K562 (cell line): ENCODE results near the gene CAPN14. TPM values are rescaled to one million over a fixed set of nuclear protein-coding genes. Genes with fewer than 3 reads are reported as not detected.

Source experiments
- ATAC-seq: fragments of 200-7000 bp; cut with Tn5 transposase; 3 replicates; pipeline ENCODE4 v1.9.1; 2020; ENCODE audit warnings: moderate library complexity
- BruUV-seq: library from RNA; stranded (reverse); fragments of 400-500 nt; replicated peaks from 2 replicates; lab custom pipeline; 2021; lab: Mats Ljungman, UMichigan
- CTCF ChIA-PET: fragments of 300-600 bp; formaldehyde crosslinking; extraction: SDS; loops from one replicate; lab custom pipeline; 2021; ENCODE audit warnings: low intra/inter-chr PET ratio; lab: Yijun Ruan, JAX
- POLR2A ChIA-PET: fragments of 300-600, 350-650 bp; sonication (Branson Sonifier 250); formaldehyde crosslinking; extraction: SDS; loops from one replicate; lab custom pipeline; 2021; ENCODE audit warnings: antibody characterized with exemption, inconsistent platforms; lab: Yijun Ruan, JAX
- DNase-seq, 4 experiments: peaks; one replicate each; pipeline versions ENCODE4 v3.0.0 to v3.0.0-alpha.2; 2011 to 2018; ENCODE audit warnings: low spot score in 3 of 4, mixed read lengths in 3 of 4; ENCODE audit errors: extremely low read depth in 1 of 4
- FAIRE-seq: peaks from 2 replicates; lab custom pipeline; 2011; peaks lifted over from hg19 to GRCh38; lab: Jason Lieb, UNC
- H2AFZ ChIP-seq: 2 replicates; pipeline ENCODE4 v1.6.0; 2011; ENCODE audit warnings: low read depth, low read length, control low read depth, inconsistent platforms
- H3K27ac ChIP-seq: fragments of 200-600 bp; 3 replicates; pipeline ENCODE4 v1.8.0; 2011; ENCODE audit warnings: low read depth, mild to moderate bottlenecking, control low read depth, inconsistent platforms, low read length, moderate library complexity, mixed read lengths; ENCODE audit errors: extremely low read depth
- H3K27me3 ChIP-seq, 2 experiments: fragments of 300-600 bp in 1 of 2; 2 replicates in 1 of 2; 3 replicates in 1 of 2; pipeline versions ENCODE4 v1.6.0 to v1.8.0; 2011; ENCODE audit warnings: inconsistent platforms in 2 of 2, low read length in 2 of 2, mild to moderate bottlenecking in 1 of 2, mixed read lengths in 1 of 2, moderate library complexity in 1 of 2; ENCODE audit not compliant: control insufficient read depth in 2 of 2, insufficient read depth in 2 of 2
- H3K36me3 ChIP-seq: fragments of 300-600 bp; 3 replicates; pipeline ENCODE4 v1.8.0; 2011; ENCODE audit warnings: mild to moderate bottlenecking, low read length, inconsistent platforms; ENCODE audit not compliant: control insufficient read depth, insufficient read depth
- H3K4me1 ChIP-seq, 2 experiments: fragments of 200-600 bp in 1 of 2; replicated peaks in 1 of 2; 2 replicates in 1 of 2; 3 replicates in 1 of 2; pipeline versions ENCODE4 v1.5.1 to v1.8.0; 2011; ENCODE audit warnings: inconsistent platforms in 2 of 2, low read length in 2 of 2, mild to moderate bottlenecking in 1 of 2, mixed read lengths in 1 of 2, moderate library complexity in 1 of 2; ENCODE audit not compliant: control insufficient read depth in 2 of 2, insufficient read depth in 2 of 2
- H3K4me2 ChIP-seq: 2 replicates; pipeline ENCODE4 v1.6.1; 2011; ENCODE audit warnings: low read length, control low read depth, inconsistent platforms, mixed read lengths; ENCODE audit not compliant: insufficient read depth
- H3K4me3 ChIP-seq: fragments of 200-600 bp; sonication (generic), shearing (Covaris generic); 2 replicates; pipeline ENCODE4 v1.5.1; 2016; ENCODE audit warnings: control low read depth, inconsistent platforms
- H3K79me2 ChIP-seq: fragments of 200-600 bp; 3 replicates; pipeline ENCODE4 v1.8.0; 2011; ENCODE audit warnings: low read length, inconsistent platforms; ENCODE audit not compliant: control insufficient read depth, insufficient read depth
- H3K9ac ChIP-seq, 2 experiments: 2 replicates each; pipeline versions ENCODE4 v1.6.0 to v1.6.1; 2011; ENCODE audit warnings: low read depth in 2 of 2, low read length in 2 of 2, control low read depth in 1 of 2, inconsistent platforms in 1 of 2, mild to moderate bottlenecking in 1 of 2, mixed read lengths in 1 of 2; ENCODE audit not compliant: insufficient read depth in 1 of 2
- H3K9me1 ChIP-seq: one replicate; pipeline ENCODE4 v1.6.0; 2011; ENCODE audit warnings: inconsistent platforms, mild to moderate bottlenecking, low read length, moderate library complexity; ENCODE audit not compliant: control insufficient read depth, insufficient read depth
- H3K9me3 ChIP-seq: replicated peaks from 2 replicates; pipeline ENCODE4 v1.5.1; 2011; ENCODE audit warnings: low read depth, low read length, inconsistent platforms; ENCODE audit not compliant: control insufficient read depth, insufficient read depth
- H4K20me1 ChIP-seq: replicated peaks from 2 replicates; pipeline ENCODE4 v1.6.1; 2011; ENCODE audit warnings: low read length, inconsistent platforms, mixed read lengths; ENCODE audit not compliant: control insufficient read depth, insufficient read depth
- BCLAF1 ChIP-seq, 2 experiments: fragments of 450-650 bp in 1 of 2; IDR thresholded peaks; 2 replicates each; pipeline ENCODE4 v1.6.1; 2011 to 2017; ENCODE audit warnings: low read depth in 2 of 2, antibody characterized with exemption in 1 of 2, borderline replicate concordance in 1 of 2, low read length in 1 of 2, mild to moderate bottlenecking in 1 of 2, mixed read lengths in 1 of 2; ENCODE audit not compliant: control insufficient read depth in 1 of 2
- CHCHD3 ChIP-seq: fragments of 250-450 bp; sonication (Bioruptor Pico); IDR thresholded peaks from 2 replicates; pipeline ENCODE4 v2.1.2; 2022; ENCODE audit warnings: mild to moderate bottlenecking
- DPF2 ChIP-seq: fragments of 450-650 bp; IDR thresholded peaks from 2 replicates; pipeline ENCODE4 v1.6.1; 2016
- EP300 ChIP-seq: IDR thresholded peaks from 2 replicates; pipeline ENCODE4 v1.6.1; 2012; ENCODE audit warnings: low read length, improper control_type of control experiment
- ESRRA ChIP-seq: fragments of 450-650 bp; IDR thresholded peaks from 2 replicates; pipeline ENCODE4 v1.6.1; 2014; ENCODE audit warnings: low read depth, mild to moderate bottlenecking, moderate library complexity, borderline replicate concordance
- FOXJ3 ChIP-seq: sonication (generic); formaldehyde crosslinking; IDR thresholded peaks from 2 replicates; pipeline ENCODE4 v1.4.0; 2020; ENCODE audit warnings: mild to moderate bottlenecking, missing genetic modification reagents
- KDM5B ChIP-seq: fragments of 200-600 bp; sonication (generic); IDR thresholded peaks from 2 replicates; pipeline ENCODE4 v1.6.1; 2012; ENCODE audit warnings: low read depth, mild to moderate bottlenecking, moderate library complexity, low read length, control low read depth, inconsistent platforms; ENCODE audit not compliant: insufficient replicate concordance
- MIER1 ChIP-seq: fragments of 450-650 bp; IDR thresholded peaks from 2 replicates; pipeline ENCODE4 v1.6.1; 2016; ENCODE audit warnings: antibody characterized with exemption, mild to moderate bottlenecking, low read depth
- MTF1 ChIP-seq: fragments of 250-450 bp; sonication (Bioruptor Pico); IDR thresholded peaks from 2 replicates; pipeline ENCODE4 v1.9.0; 2021; ENCODE audit warnings: moderate library complexity, mild to moderate bottlenecking, inconsistent platforms, borderline replicate concordance
- NFXL1 ChIP-seq: fragments of 450-650 bp; formaldehyde crosslinking; IDR thresholded peaks from 2 replicates; pipeline ENCODE4 v1.4.0; 2021; ENCODE audit warnings: mild to moderate bottlenecking
- RNF2 ChIP-seq: sonication (generic); IDR thresholded peaks from 2 replicates; pipeline ENCODE4 v1.6.1; 2016
- ZFPM2 ChIP-seq: fragments of 250-450 bp; sonication (Bioruptor Pico); IDR thresholded peaks from 2 replicates; pipeline ENCODE4 v1.5.1; 2022; ENCODE audit warnings: mild to moderate bottlenecking
- ZNF518B ChIP-seq: fragments of 250-450 bp; sonication (Bioruptor Pico); IDR thresholded peaks from 2 replicates; pipeline ENCODE4 v1.5.0; 2021; ENCODE audit warnings: mild to moderate bottlenecking, moderate library complexity
- WGBS: fragments of 100-300 bp; shearing (Covaris generic); methylation state at CpG from one replicate; pipeline ENCODE4 v1.1.6; 2016; ENCODE audit warnings: low coverage, mixed read lengths; ENCODE audit not compliant: insufficient coverage; ENCODE audit errors: missing lambda C conversion rate; 5-methylcytosine and 5-hydroxymethylcytosine counted together
- in situ Hi-C: fragments of 300-500 bp; cut with MboI; formaldehyde crosslinking; loops from 4 replicates; pipeline ENCODE4 v1.15.0; 2018; ENCODE audit warnings: inconsistent platforms, mixed read lengths
- intact Hi-C: fragments of 100-400 bp; cut with micrococcal nuclease; formaldehyde crosslinking; loops from 2 replicates; pipeline ENCODE4 v1.14.2; 2022
- polyA plus RNA-seq, 8 experiments: library from polyadenylated mRNA; depleted of rRNA in 4 of 8; stranded (reverse) in 5 of 8; unstranded in 3 of 8; fragments of >200 nt; fragmentation: Nextera tagmentation in 2 of 8; fragmentation: Illumina TruSeq in 1 of 8; extraction: Ambion mirVana in 2 of 8; extraction: Trizol in 1 of 8; gene quantifications; 2 replicates each; pipeline versions ENCODE4 v1.2.1 to v1.2.3, GENCODE V29; 2011 to 2014; ENCODE audit warnings: inconsistent platforms in 1 of 8, missing spikeins in 1 of 8
- total RNA-seq, 7 experiments: library from RNA; depleted of rRNA in 6 of 7; stranded (reverse); fragments of >200 nt in 6 of 7; fragmentation: Illumina TruSeq in 2 of 7; extraction: Trizol in 2 of 7; gene quantifications; 2 replicates each; pipeline versions ENCODE4 v1.2.1 to v1.2.3, GENCODE V29; 2011 to 2021; ENCODE audit warnings: low replicate concordance in 1 of 7
- TF ChIP-seq, protein P1 (sequence below): fragments of 450-650 bp; formaldehyde crosslinking; IDR thresholded peaks from 2 replicates; pipeline ENCODE4 v1.4.0; 2020; ENCODE audit warnings: mild to moderate bottlenecking, moderate library complexity
- TF ChIP-seq, protein P2 (sequence below): fragments of 250-450 bp; sonication (Bioruptor Pico); IDR thresholded peaks from 2 replicates; pipeline ENCODE4 v1.5.0; 2021

Gene CAPN14
- total and polyA plus RNA-seq, 9 of the 15 experiments (the other 6 are each of a cell fraction or from before 2014, with no cell fraction given): not detected

DNA sequence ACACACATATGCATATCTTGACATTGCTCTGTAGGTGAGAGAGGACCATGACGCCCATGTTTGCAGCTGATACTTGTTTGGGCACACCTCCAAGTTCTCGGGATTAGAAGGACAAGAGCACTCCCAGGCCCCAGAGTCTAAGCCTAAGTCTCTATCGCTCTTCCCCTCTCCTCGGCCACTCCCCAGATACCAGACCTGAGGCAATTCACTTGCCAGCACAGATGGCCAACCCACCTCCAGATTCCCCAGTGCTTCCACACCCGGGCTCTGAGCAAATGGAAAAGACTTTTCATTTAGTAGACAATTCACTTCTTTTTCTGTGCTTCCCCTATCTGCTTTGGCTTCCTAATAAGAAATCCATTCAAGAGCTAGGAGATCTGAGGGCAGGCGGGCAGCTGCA is 49.5 kb upstream of the CAPN14 start:
- H2AFZ ChIP-seq: no peak overlapping the region
- 2% methylated on average over 6 of the region's 6 CpGs for WGBS
- H3K4me2 ChIP-seq: no peak overlapping the region
- POLR2A ChIA-PET: no interaction called here
- H3K9me3 ChIP-seq: no peaks in the 10 kb centered on the region
- DNase-seq: no peak
- H3K27me3 ChIP-seq: peaks cover 0 to 15% of the 10 kb centered on the region in 2 experiments; a peak in 3 of 5 replicates
- no peaks in the 10 kb centered on the region for H4K20me1 ChIP-seq
- FAIRE-seq: no peak
- no peaks in the 10 kb centered on the region for H3K9me1 ChIP-seq
- H3K9ac ChIP-seq: no peak overlapping the region
- H3K27ac ChIP-seq: no peak overlapping the region
- CTCF ChIA-PET: no interaction called here
- no peaks in the 10 kb centered on the region for H3K36me3 ChIP-seq
- no TSS peak for BruUV-seq
- no peak overlapping the region for H3K4me3 ChIP-seq
- in situ Hi-C loops: no loop called here
- no peaks in the 10 kb centered on the region for H3K79me2 ChIP-seq
- intact Hi-C loops: no loop called here
- H3K4me1 ChIP-seq: no peaks in the 10 kb centered on the region
- ATAC-seq: no peak
- TF ChIP-seq, protein P1, sequence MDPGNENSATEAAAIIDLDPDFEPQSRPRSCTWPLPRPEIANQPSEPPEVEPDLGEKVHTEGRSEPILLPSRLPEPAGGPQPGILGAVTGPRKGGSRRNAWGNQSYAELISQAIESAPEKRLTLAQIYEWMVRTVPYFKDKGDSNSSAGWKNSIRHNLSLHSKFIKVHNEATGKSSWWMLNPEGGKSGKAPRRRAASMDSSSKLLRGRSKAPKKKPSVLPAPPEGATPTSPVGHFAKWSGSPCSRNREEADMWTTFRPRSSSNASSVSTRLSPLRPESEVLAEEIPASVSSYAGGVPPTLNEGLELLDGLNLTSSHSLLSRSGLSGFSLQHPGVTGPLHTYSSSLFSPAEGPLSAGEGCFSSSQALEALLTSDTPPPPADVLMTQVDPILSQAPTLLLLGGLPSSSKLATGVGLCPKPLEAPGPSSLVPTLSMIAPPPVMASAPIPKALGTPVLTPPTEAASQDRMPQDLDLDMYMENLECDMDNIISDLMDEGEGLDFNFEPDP (CRISPR knock-in tag): no peak
- TF ChIP-seq CHCHD3 (no peak), MTF1 (no peak), ESRRA (no peak), ZFPM2 (CRISPR knock-in tag) (no peak), DPF2 (no peak), ZNF518B (no peak), MIER1 (no peak), KDM5B (no peak), BCLAF1 (IDR thresholded peaks at IDR 0.05; ENCODE audit: borderline replicate concordance in 1 of 2, control insufficient read depth in 1 of 2, low read depth in 2 of 2, low read length in 1 of 2) (no peak), NFXL1 (no peak), FOXJ3 (no peak), EP300 (no peak), RNF2 (no peak)
- TF ChIP-seq, protein P2, sequence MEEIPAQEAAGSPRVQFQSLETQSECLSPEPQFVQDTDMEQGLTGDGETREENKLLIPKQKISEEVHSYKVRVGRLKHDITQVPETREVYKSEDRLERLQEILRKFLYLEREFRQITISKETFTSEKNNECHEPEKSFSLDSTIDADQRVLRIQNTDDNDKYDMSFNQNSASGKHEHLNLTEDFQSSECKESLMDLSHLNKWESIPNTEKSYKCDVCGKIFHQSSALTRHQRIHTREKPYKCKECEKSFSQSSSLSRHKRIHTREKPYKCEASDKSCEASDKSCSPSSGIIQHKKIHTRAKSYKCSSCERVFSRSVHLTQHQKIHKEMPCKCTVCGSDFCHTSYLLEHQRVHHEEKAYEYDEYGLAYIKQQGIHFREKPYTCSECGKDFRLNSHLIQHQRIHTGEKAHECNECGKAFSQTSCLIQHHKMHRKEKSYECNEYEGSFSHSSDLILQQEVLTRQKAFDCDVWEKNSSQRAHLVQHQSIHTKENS (CRISPR knock-in tag): no peak
